ENCODE results near the gene CHMP6. TPM values are rescaled to one million over a fixed set of nuclear protein-coding genes. Genes with fewer than 3 reads are reported as not detected.
A peak's percentile ranks its signal among the peaks of the same experiment; 100 is the strongest.

Gene CHMP6
- total RNA-seq, 1 donor from 2014 or later = 29.1 TPM

GRCh38 chr17:81034168-81034777, 42.6 kb downstream of the CHMP6 start:
- Mint-ChIP-seq H3K27ac (peak overlapping the region; percentile 80), H3K4me3 (peak overlapping the region; percentile 89), H3K4me1 (ENCODE audit: unreplicated experiment) (peaks cover 46% of the 10 kb centered on the region), H3K9me3 (no peaks in the 10 kb centered on the region), H3K36me3 (peaks cover 3% of the 10 kb centered on the region), H3K27me3 (no peaks in the 10 kb centered on the region)
- DNase-seq (ENCODE audit: extremely low spot score, unreplicated experiment) = no peak
- TF ChIP-seq CTCF (conservative IDR thresholded peaks at IDR 0.05) = no peak

- H3K36me3 Mint-ChIP-seq = peaks cover 3% of the 10 kb centered on the region
- H3K9me3 Mint-ChIP-seq = no peaks in the 10 kb centered on the region
- no peak for TF ChIP-seq CTCF (conservative IDR thresholded peaks at IDR 0.05)
- peaks cover 49% of the 10 kb centered on the region for H3K4me1 Mint-ChIP-seq (ENCODE audit: unreplicated experiment)
- H3K27ac Mint-ChIP-seq = peak within 1 kb of the TSS; percentile 97
- H3K4me3 Mint-ChIP-seq = peak within 1 kb of the TSS; percentile 94
- DNase-seq (ENCODE audit: extremely low spot score, unreplicated experiment) = peak; percentile 98
- H3K27me3 Mint-ChIP-seq = no peaks in the 10 kb centered on the region
Measured at GRCh38 chr17:81034779-81035520, 43.3 kb downstream of the CHMP6 start, which contains the start of gene BAIAP2. Gene BAIAP2 (plus strand): TSS chr17:81035151. CDS start chr17:81035255, 104 bp downstream.

- DNase-seq (ENCODE audit: extremely low spot score, unreplicated experiment) = no peak
Measured at GRCh38 chr17:81035521-81036196, 44.0 kb downstream of the CHMP6 start.

GRCh38 chr17:81036197-81036941, 44.7 kb downstream of the CHMP6 start:
- TF ChIP-seq CTCF (conservative IDR thresholded peaks at IDR 0.05) = no peak
- Mint-ChIP-seq H3K27ac (peak overlapping the region; percentile 97), H3K36me3 (peaks cover 3% of the 10 kb centered on the region), H3K9me3 (no peaks in the 10 kb centered on the region), H3K27me3 (no peaks in the 10 kb centered on the region), H3K4me3 (peak overlapping the region; percentile 94), H3K4me1 (ENCODE audit: unreplicated experiment) (peaks cover 51% of the 10 kb centered on the region)
- no peak for DNase-seq (ENCODE audit: extremely low spot score, unreplicated experiment)

More at GRCh38 chr17:81035521-81036196, 44.0 kb downstream of the CHMP6 start:
- Mint-ChIP-seq H3K9me3 (no peaks in the 10 kb centered on the region), H3K27me3 (no peaks in the 10 kb centered on the region), H3K27ac (peak overlapping the region; percentile 97), H3K4me1 (ENCODE audit: unreplicated experiment) (peaks cover 55% of the 10 kb centered on the region), H3K4me3 (peak overlapping the region; percentile 94), H3K36me3 (peaks cover 3% of the 10 kb centered on the region)
- TF ChIP-seq CTCF (conservative IDR thresholded peaks at IDR 0.05) = no peak
